Measurements from ENCODE around the gene IDE. TPM values are rescaled to one million over a fixed set of nuclear protein-coding genes. Genes with fewer than 3 reads are reported as not detected.

The IDE gene
- total and polyA plus RNA-seq, 9 of the 15 experiments (the other 6 are each of a cell fraction or from before 2014, with no cell fraction given) = 10.2 to 50.6 (median 33.2) TPM

GRCh38 chr10:92478536-92478935 is 95.4 kb downstream of the IDE start:
- Histone ChIP-seq H3K9ac (ENCODE audit: insufficient read depth in 1 of 2, low read depth in 2 of 2, low read length in 2 of 2) (no peak overlapping the region), H3K79me2 (ENCODE audit: control insufficient read depth, insufficient read depth, low read length) (no peaks in the 10 kb centered on the region), H3K4me3 (no peak overlapping the region), H3K4me1 (replicated peaks in 1 of 2; ENCODE audit: control insufficient read depth in 2 of 2, insufficient read depth in 2 of 2, low read length in 2 of 2) (no peaks in the 10 kb centered on the region), H2AFZ (ENCODE audit: low read depth, low read length) (no peak overlapping the region), H3K9me3 (replicated peaks; ENCODE audit: control insufficient read depth, insufficient read depth, low read depth, low read length) (no peaks in the 10 kb centered on the region), H3K27ac (ENCODE audit: extremely low read depth, low read depth, low read length) (no peak overlapping the region), H4K20me1 (replicated peaks; ENCODE audit: control insufficient read depth, insufficient read depth, low read length) (no peaks in the 10 kb centered on the region), H3K9me1 (ENCODE audit: control insufficient read depth, insufficient read depth, low read length) (no peaks in the 10 kb centered on the region), H3K36me3 (ENCODE audit: control insufficient read depth, insufficient read depth, low read length) (peaks cover 49% of the 10 kb centered on the region), H3K27me3 (ENCODE audit: control insufficient read depth in 2 of 2, insufficient read depth in 2 of 2, low read length in 2 of 2) (no peaks in the 10 kb centered on the region), H3K4me2 (ENCODE audit: insufficient read depth, low read length) (no peak overlapping the region)
- no TSS peak for BruUV-seq (replicated peaks)
- in situ Hi-C loops (cut with MboI) (no loop called here), intact Hi-C loops (cut with micrococcal nuclease) (no loop called here)
- 91% methylated on average over 5 of the region's 5 CpGs for WGBS (ENCODE audit: insufficient coverage, low coverage, missing lambda C conversion rate)
- ATAC-seq (no peak), FAIRE-seq (no peak), DNase-seq (ENCODE audit: extremely low read depth in 1 of 4, low spot score in 3 of 4) (no peak)
- POLR2A ChIA-PET = interaction anchor here (2.9 kb wide), 1 partner anchor 14 kb away, joined by 6 read pairs; no protein-coding TSS in a partner anchor
- CTCF ChIA-PET (ENCODE audit: low intra/inter-chr PET ratio) = no interaction called here
- TF ChIP-seq PHB2 (IDR thresholded peaks at IDR 0.05; ENCODE audit: low read depth) (no peak), CHD7 (IDR thresholded peaks at IDR 0.05; ENCODE audit: low read depth, low read length) (no peak), ZFP1 (CRISPR knock-in tag; IDR thresholded peaks at IDR 0.05) (no peak), MCM7 (IDR thresholded peaks at IDR 0.05) (no peak), ZNF644 (tag; IDR thresholded peaks at IDR 0.05; ENCODE audit: low read depth) (no peak), PBX2 (CRISPR knock-in tag; IDR thresholded peaks at IDR 0.05; ENCODE audit: low read depth) (no peak), PBX2 (tag; conservative IDR thresholded peaks at IDR 0.05; ENCODE audit: low read depth) (no peak)

All from K562 (cell line).